GM18868 (cell line): ENCODE measurements around the gene CST3.
A peak's percentile ranks its signal among the peaks of the same experiment; 100 is the strongest.
"Not testable (repeated sequence)": the region's sequence is repeated elsewhere in the genome, so short reads cannot be mapped to it uniquely, and the experiment has no call there.

ENCODE experiments used
- ATAC-seq: cut with Tn5 transposase; IDR thresholded peaks from one replicate; pipeline ENCODE4 v1.9.1; 2021; ENCODE audit warnings: mild to moderate bottlenecking, moderate library complexity; ENCODE audit not compliant: unreplicated experiment

CST3 gene

DNA sequence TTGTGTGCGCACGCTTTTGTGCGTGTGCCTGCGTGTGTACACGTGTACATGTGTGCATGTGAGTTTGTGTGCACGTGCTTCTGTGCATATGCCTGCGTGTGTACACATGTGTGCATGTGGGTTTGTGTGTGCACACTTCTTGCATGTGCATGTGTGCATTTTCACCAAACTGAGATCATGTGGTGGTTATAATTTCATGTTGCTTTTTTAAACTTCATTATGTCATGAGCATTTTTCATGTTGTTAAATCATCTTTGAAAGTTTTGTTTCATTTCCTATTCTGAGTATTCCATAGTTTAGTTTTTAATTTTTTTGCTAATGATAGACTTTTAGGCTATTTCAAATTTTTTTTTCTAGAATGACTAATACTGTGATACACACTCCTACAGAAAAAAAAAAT is 6.4 kb upstream of the CST3 start:
- peak; percentile 45 for ATAC-seq

DNA sequence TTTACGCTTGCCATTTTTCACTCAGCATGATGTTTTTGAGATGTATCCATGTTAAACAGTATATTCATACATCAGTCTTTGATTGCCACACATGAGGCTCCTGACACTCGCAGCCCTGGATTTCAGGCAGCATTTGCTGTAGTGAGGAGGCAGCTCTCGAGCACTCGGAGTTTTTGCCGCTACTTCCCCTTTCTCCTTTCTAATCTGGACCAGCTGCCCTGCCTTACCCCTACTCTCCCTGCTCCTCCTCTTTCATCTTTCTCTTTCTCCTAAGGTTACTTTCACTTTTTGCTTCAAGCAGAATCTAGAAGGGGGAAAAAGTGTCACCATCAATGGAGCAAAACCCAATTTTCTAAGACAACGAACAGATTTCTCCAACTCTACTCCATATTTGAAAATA is 5.9 kb upstream of the CST3 start:
- ATAC-seq = peak; percentile 36

DNA sequence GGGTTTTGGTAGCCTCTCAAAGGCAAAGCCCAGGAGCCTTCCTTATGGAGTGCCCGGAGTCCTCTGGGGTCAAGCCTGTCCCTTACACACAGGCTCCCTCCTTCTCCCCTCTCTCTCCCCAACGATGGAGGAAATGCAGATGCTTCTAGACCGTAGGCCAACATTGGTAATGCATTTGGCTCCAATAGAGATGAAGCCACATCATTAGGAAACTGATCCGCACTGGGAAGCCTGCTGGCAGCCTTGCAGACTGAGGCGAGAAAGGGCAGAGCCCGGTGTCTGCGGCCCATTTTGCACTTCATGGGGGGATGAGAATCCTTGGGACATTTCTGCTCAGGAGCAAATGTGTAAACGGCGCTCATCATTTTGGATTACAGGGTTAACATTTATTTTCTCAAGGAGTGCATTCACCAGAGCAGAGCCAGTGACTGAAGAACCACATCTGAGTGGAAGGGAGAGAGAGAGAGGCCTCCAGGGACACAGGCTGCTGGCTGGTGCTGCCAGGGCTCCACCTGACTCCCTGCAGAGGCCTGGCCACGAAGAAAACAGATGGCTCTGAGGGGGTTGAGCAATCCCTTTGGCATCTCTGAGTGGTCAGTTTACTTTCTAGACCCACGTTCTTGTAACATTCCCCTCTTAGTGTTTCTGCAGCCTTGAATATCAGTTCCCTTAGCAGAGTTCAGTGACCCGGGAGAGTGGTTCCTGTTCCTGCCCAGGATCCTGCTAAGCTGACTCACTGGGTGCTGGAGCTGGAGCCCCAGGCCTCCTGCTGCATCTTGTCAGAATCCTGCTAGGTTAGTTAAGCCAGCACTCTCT is 4.4 kb upstream of the CST3 start:
- no peak for ATAC-seq

DNA sequence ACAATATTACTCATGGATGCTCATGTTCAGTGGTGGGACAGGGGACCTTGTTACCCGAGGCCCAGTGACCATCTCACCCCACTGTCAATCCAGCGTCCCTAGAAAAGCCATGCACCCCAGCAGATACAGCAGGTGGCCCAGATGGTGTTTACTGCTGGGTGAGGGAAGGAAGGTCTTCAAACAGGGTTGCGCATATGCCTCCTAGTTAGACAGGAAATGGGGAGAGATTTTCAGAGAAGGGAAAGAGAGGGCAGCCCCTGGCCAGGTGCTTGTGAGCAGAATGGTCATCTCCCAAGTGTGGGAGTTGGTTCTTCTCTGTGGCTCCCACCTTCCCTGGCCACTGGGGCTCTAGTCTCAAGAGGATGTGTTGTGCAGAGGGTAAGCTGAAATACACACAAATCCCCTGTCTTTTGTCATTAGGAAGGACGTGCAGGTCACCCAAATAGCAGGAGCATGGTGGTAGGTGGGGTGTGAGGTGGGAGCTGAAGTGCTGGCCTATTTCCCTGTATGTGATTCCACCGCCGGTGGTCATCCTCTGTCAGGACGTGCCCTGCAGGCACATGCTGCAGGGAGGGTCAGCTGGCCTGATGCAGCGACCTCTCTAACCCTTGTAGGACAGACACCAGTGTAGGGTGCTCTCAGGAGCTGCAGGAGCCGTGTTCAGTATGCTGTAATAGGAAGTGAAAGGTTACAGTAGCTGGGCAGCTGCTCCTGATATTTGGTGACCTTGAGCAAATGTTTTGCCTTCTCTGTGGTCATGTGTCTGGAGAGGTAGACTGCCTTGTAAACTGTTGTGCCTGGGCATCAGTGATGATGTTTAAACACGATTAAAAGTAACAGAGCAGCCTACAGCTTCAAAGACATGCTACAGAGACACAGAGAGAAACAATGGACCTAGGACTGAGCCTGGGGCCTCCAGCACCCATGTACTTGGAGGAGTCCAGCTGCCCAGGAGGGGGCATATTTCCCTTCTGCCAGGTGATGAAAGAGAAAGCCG is 3.2 kb upstream of the CST3 start:
- ATAC-seq = no peak

DNA sequence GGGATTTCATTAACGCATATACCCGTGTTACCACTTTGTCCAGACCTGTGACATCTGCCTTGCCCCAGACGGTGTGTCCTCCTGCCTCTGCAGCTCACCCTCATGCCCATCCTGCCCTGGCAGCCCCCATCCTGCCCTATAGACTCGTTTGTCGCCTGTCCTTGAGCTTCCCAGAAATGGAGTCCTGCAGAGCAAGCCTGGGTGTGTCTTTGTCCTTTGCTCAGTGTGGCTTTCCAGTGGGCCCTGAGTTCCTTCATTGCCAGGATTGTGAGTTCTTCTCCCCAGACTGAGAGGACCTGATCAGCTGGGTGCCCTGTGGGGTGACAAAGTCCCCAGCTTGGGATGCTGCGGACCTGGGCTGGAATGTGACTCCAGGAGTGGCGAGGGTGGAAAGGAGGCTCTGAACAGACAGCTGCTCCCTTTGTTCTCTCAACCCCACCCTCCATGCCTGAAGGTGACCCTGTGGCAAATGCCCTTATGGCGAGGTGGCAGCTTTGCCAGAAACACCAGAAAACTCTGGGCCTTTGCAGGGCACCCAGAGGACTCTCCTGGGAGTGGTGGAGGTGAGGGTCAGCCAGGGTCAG is 2.4 kb upstream of the CST3 start:
- no peak for ATAC-seq

DNA sequence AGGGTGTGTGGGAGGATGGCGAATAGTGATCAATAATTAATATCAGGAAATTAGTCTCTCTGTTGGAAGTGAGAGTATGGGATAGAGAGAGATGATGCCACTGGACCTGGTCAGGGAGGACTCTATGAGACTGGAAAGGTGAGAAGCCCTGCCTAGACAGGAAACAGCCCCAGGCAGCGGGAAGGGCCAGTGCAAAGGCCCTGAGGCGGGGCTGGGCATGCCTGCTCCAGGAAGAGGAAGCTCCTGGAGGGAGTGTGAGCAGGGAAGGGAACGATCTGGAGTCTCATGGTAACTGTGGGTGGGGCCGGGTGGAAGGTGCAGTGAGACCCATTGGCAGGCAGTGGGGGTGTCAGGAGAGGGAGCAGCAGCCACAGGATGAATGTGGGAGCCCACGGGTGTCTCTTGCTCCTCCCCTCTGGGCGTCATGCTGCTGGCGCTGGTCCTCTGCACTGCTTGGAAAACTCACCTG is 1.8 kb upstream of the CST3 start:
- ATAC-seq = no peak

DNA sequence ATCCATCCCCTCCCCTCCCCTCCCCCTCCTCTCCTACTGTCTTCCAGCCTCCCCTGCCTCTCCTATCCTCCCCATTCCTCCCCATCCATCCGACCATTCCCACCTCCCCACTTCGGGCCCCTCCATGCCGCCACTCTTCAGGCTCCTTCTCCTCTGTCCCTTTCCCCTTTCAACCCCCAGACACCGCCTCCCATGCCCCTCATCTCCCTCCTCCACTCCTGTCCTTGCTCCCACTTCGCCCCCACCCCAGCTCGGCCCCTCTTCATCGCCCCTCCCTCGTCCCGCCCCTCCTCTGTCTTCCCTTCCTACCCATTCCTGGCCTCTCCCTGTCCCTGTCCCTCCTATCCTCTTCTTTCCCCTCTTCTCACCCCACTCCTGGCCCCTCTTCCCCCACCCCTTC is 554 bp upstream of the CST3 start:
- no peak for ATAC-seq

DNA sequence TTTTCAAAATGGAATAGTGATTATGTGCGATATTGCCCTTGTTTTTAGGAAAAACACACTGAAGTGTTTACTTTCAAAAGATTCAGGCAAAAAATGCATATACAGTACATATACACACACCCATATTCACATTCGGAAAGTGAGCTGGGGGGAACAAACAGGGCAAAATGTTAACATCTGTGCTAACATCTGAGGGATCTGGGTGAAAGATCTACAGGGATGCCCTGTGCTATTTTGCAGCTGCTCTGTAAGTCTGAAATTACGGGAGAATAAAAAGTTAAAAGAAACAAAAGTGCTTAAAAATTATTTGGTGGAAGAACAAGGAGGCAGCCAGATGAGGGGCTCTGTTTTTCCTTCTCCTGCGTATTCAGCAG is 860 bp downstream of the CST3 start:
- ATAC-seq = no peak

DNA sequence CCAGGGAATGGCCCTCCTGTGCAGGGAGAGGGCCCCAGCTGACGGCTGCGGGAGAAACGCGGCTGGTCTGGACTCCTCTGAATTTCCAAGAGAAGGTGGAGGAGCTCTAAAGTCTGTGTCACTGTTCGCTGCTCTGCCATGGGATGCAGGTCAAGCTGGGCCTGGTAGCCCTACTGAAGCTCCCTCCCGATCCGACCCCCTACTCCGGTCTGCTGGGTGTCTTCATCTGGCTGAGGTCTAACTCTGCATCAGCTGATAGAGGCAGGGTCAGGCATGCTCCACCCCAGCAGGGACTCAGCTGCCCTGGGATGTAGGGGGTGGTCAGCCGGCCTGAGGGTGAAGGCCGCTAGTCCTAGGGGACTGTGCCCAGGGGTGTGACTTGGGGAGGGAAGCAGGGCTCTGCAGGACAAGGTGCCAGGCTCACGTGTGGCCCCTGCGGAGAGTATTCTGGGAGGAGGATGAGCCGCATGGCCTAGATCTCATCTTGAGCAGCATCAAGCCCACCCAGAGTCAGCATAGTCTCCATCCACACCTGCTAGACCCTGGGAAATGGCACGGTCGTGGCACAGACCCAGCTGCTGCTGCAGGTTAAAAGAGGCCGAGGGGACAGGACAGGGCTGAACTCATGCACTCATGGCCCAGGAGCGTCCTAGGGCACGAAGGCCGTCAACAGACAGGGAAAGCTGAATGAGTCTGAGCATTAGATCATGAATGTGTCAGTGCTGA is 1.4 kb downstream of the CST3 start:
- no peak for ATAC-seq

DNA sequence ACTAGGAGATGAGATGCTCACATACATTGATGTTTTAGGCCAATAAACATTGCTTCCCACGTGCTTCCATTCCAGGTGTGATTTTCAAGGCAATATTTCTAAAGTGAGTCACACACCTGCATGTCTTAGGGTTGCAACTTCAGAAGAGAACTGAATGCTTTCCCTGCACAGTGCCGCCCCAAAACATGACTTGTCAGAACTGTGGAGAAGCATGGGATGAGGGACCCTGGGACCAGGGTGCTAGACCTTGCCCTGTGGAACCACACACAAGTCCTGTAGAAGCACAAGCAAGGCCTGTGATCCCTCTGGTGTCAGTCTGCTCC is 2.0 kb downstream of the CST3 start:
- ATAC-seq = not testable (repeated sequence)

DNA sequence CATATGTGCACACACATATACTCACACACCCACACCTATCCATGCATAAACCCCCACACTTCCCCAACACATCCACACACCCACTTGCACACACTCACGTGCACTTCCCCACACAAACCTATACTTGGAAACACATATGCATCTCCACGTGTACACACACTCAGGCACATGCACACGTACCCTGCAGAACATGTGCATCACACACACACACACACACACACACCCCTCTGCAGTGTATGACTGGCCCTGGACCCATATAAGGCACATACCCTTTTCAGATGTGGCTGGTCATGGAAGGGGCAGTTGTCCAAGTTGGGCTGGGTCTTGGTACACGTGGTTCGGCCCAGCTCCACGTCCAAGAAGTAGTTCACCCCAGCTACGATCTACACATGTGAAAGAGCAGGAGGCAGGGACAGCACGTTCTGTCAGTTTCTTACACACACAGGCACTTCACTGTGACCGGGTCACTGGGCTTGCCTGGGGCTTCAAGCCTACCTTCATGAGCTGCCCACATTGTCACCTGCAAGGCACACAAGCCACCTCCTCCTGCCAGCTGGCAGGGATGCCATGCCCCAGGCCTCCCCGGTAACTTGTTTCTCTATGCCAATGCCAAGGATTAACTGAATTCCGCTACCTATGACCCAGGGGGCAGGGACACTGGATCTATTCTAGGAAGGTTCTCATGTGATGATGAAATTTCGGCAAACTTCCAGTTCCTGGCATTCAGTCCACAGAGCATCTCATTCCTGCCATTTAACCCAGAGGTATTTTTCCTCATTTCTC is 2.6 kb downstream of the CST3 start:
- ATAC-seq = no peak

DNA sequence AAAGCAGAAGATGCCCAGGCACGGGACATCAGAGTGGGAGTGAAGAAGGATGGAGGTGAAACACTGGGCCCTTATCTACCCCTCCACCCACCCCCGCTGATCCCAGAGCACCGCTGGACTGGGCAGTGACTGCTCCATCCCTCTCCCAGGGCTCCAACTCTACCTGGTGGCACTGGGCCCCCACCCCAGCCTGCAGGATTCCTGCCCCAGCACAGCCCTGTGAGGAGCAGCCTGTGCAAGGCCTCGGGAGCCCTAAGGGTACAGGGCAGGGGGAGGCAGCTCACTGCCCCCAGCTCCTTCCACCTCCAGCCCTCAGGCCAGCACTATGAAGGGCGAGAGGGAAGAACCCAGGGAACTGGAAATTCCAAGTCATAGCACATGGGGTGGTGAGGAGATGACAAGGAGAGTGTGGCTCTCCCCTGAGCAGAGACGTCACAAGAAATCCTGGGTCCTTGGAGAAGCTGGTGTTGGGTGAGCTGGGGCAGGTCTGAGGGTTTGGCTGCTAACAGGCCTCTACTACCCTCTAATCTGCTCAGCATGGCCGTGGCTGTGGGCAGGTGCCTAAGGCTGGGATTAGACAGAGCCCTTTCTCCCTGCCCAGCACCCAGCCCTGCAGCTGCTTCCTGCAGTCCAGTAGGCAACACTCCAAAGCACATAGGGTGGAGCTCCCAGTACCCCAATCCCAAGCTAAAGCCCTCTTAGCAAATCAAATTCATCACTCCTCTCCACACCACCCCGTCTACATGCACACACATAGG is 3.5 kb downstream of the CST3 start:
- ATAC-seq = no peak

DNA sequence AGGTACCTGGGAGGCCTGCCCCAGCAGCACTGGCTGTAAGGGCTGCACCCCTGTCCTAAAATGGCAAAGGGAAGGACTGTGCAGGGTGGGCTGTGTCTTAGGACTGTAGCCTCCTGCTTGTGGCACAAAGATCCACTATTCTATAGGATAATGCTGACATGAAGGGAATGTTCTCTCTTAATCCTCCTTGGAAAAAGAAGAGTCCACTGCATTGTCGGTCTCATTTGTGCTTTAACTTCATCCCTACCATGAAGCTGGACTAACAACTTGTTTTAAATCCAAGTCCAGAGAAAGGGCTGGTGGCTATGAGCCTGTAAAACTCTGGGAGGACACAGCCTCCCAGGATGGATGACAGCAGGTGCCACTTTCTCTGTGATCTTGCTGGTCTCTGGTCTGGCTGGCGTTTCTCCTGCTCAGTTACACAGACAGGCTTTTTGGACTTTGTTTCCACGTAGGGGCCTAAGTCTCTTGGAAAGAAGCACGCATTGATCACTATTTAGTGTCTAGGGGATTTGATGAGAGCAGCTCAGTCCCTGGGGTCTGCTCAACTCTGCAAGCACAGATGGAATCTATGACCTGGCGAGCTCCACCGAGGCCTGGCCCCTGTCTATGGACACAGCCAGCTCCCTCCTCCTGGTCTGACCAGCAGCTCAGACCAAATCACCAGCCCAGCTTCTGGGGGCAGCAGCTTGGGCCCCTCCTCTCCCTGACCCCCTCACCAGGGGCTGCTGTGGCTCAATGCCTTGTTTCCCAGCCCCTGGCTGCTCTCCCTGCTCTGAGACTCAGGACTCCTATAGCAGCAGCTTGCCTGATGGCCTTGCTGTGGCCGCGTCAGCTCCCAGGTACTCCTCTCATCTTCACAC is 4.8 kb downstream of the CST3 start:
- no peak for ATAC-seq

DNA sequence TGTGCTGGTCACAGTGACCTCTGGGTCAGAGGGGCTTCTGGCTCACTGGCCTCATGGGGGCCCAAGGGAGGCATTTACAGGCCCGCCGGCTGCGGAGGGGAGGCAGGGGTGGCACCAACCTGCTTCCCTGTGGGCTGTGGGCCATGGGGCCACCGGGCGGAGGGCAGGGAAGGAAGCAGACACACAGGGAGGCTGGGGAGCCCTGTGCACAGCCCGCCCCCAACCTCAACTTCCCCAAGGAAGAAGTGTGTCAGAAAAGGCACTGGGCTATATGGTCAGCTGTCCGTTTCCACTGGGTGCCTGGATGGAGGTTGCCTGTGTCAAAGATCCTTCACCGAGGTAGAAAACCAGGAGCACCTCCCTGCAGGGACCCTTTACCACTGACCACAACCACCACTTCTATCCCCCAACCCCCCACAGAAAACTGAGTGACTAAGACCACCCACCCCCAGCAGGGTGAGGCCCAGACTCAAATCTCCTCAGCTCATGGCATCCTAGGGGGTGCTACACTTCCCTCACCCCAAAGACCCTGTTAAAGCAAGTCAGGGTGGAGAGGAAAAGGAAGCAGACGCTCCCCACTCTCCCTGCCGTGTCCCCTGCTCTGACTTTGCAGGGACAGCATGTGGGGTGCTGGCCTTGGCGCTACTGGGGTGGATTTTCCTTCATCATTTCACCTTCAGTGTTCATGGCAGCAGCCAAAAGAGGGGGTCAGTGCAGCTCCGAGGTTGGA is 5.6 kb downstream of the CST3 start:
- no peak for ATAC-seq

DNA sequence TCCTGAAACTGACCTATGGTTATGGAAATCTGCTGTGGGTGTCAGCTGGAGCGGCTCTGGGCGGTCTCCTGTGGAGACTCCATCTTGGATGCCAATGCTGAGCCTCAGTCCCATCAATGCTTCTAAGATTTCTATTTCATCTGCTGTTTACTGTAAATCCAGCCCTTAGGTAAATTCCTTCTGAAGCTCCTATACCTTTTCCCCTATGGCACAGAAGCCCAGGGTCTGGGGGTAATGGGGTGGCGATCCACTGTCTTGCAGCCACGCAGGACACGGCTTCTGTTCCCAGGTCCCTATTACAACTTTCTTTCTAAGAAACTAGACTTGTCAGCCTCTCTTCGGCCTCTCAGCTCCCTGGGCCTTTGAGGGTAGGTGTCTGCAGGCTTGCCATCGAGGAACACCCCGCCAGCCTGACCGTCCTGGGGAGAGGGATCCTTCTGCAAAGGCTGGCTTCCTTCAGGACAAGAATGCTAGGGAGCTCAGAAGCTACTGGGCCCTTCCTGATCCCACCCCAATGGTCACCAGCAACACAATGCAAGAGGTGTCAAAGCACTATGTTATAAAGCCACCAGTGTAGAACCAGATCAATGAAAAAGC is 6.4 kb downstream of the CST3 start:
- ATAC-seq = no peak

DNA sequence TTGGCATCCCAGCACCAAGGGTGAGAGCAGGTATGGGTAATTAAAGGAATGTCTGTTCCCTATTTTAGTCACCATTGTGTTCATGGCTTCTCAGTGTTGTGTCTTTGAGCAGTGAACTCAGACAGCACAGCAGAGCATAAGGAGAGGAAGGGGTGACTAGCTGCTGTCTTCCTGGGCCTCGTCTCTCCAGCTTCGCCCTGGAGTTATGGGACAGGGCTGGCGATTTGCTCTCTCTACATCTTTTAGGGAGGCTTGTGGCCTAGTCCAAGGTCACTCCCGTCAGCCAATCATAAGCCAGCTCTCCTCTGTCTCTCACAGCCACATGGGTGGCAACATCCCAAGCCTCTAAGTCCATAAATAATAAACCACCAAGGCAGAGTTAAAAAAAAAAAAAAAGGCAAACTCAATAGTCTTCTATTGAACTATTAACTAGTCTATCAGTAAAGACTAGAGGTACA is 7.3 kb downstream of the CST3 start:
- no peak for ATAC-seq
